HepG2 (cell line): ENCODE measurements around the gene ARL8A. TPM values are rescaled to one million over a fixed set of nuclear protein-coding genes. Genes with fewer than 3 reads are reported as not detected.

ENCODE experiments used
- ATAC-seq: fragments of 200-7000 bp; cut with Tn5 transposase; 3 replicates; pipeline ENCODE4 v1.9.1; 2020; ENCODE audit warnings: mild to moderate bottlenecking, moderate library complexity
- BruUV-seq: library from RNA; stranded (reverse); fragments of 400-500 nt; replicated peaks from 2 replicates; lab custom pipeline; 2021; lab: Mats Ljungman, UMichigan
- CTCF ChIA-PET: fragments of 300-600 bp; formaldehyde crosslinking; extraction: SDS; loops from one replicate; lab custom pipeline; 2021; ENCODE audit warnings: low total read pairs, inconsistent platforms, low intra/inter-chr PET ratio; lab: Yijun Ruan, JAX
- POLR2A ChIA-PET: fragments of 350-600 bp; sonication (Branson Sonifier 250); formaldehyde crosslinking; loops from one replicate; lab custom pipeline; 2020; ENCODE audit warnings: antibody characterized with exemption, inconsistent platforms; lab: Yijun Ruan, JAX
- DNase-seq: peaks from one replicate; pipeline ENCODE4 v3.0.0-alpha.2; 2015; ENCODE audit warnings: low spot score
- FAIRE-seq: peaks from 3 replicates; lab custom pipeline; 2011; peaks lifted over from hg19 to GRCh38; lab: Jason Lieb, UNC
- H2AFZ ChIP-seq: one replicate; pipeline ENCODE4 v1.6.1; 2011; ENCODE audit warnings: low read length, inconsistent platforms
- H3K27ac ChIP-seq: fragments of 300-600 bp; 3 replicates; pipeline ENCODE4 v1.8.0; 2011; ENCODE audit warnings: mixed run types, mild to moderate bottlenecking, mixed read lengths, low read length, inconsistent platforms; ENCODE audit not compliant: insufficient read depth; ENCODE audit errors: extremely low read length
- H3K27me3 ChIP-seq, 2 experiments: fragments of 200-600 bp in 1 of 2; 2 replicates in 1 of 2; 3 replicates in 1 of 2; pipeline versions ENCODE4 v1.6.0 to v1.8.0; 2011; ENCODE audit warnings: low read length in 2 of 2, mild to moderate bottlenecking in 2 of 2, moderate library complexity in 2 of 2, inconsistent platforms in 1 of 2; ENCODE audit not compliant: insufficient read depth in 2 of 2, control insufficient read depth in 1 of 2
- H3K36me3 ChIP-seq, 2 experiments: fragments of 200-600 bp in 1 of 2; replicated peaks in 1 of 2; 2 replicates in 1 of 2; 3 replicates in 1 of 2; pipeline versions ENCODE4 v1.5.1 to v1.8.0; 2011; ENCODE audit warnings: low read length in 2 of 2, inconsistent platforms in 1 of 2; ENCODE audit not compliant: insufficient read depth in 2 of 2, control insufficient read depth in 1 of 2
- H3K4me1 ChIP-seq: 2 replicates; pipeline ENCODE4 v1.5.1; 2012; ENCODE audit warnings: low read length, inconsistent platforms; ENCODE audit not compliant: insufficient read depth
- H3K4me2 ChIP-seq: 2 replicates; pipeline ENCODE4 v1.6.0; 2011; ENCODE audit warnings: low read depth, low read length, inconsistent platforms
- H3K4me3 ChIP-seq, 3 experiments: fragments of 200-600 bp in 1 of 3; sonication (generic), shearing (Covaris generic) in 1 of 3; replicated peaks in 1 of 3; 2 replicates each; pipeline ENCODE4 v1.5.1; 2011 to 2016; ENCODE audit warnings: low read length in 3 of 3, inconsistent platforms in 2 of 3, low read depth in 2 of 3, mild to moderate bottlenecking in 2 of 3, control low read depth in 1 of 3, mixed read lengths in 1 of 3; ENCODE audit not compliant: insufficient read depth in 1 of 3
- H3K79me2 ChIP-seq: one replicate; pipeline ENCODE4 v1.6.1; 2011; ENCODE audit warnings: low read length, inconsistent platforms; ENCODE audit not compliant: insufficient read depth
- H3K9ac ChIP-seq: 2 replicates; pipeline ENCODE4 v1.6.0; 2011; ENCODE audit warnings: mild to moderate bottlenecking, low read depth, low read length, inconsistent platforms; ENCODE audit not compliant: insufficient read depth
- H3K9me3 ChIP-seq: 2 replicates; pipeline ENCODE4 v1.5.1; 2012; ENCODE audit warnings: mild to moderate bottlenecking, low read length
- H4K20me1 ChIP-seq: 2 replicates; pipeline ENCODE4 v1.6.0; 2011; ENCODE audit warnings: inconsistent platforms, mild to moderate bottlenecking, low read length, moderate library complexity; ENCODE audit not compliant: insufficient read depth
- CENPX ChIP-seq: sonication (generic); formaldehyde crosslinking; IDR thresholded peaks from 2 replicates; pipeline ENCODE4 v1.9.0; 2021; ENCODE audit warnings: mild to moderate bottlenecking, missing genetic modification reagents, moderate library complexity
- ERF ChIP-seq: IDR thresholded peaks from 2 replicates; pipeline ENCODE4 v1.6.1; 2018; ENCODE audit warnings: missing biosample characterization, missing genetic modification reagents
- FOSL2 ChIP-seq: sonication (generic); formaldehyde crosslinking; IDR thresholded peaks from 2 replicates; pipeline ENCODE4 v1.4.0; 2020; ENCODE audit warnings: missing genetic modification reagents
- HOMEZ ChIP-seq: IDR thresholded peaks from 2 replicates; pipeline ENCODE4 v1.6.1; 2016; ENCODE audit warnings: low read depth
- KMT2B ChIP-seq: IDR thresholded peaks from 2 replicates; pipeline ENCODE4 v1.6.1; 2016; ENCODE audit warnings: missing genetic modification reagents, missing compliant biosample characterization
- TCF7L2 ChIP-seq: IDR thresholded peaks from 2 replicates; pipeline ENCODE4 v1.6.1; 2011; ENCODE audit warnings: mild to moderate bottlenecking, low read depth, low read length, moderate library complexity
- ZFYVE20 ChIP-seq: sonication (generic); formaldehyde crosslinking; IDR thresholded peaks from 2 replicates; pipeline ENCODE4 v1.8.0; 2023; ENCODE audit warnings: low read depth, mild to moderate bottlenecking, moderate library complexity, missing genetic modification reagents, borderline replicate concordance
- ZIK1 ChIP-seq: sonication (generic); formaldehyde crosslinking; IDR thresholded peaks from 2 replicates; pipeline ENCODE4 v1.5.0; 2020; ENCODE audit warnings: mild to moderate bottlenecking, low read depth, missing genetic modification reagents, borderline replicate concordance
- ZKSCAN1 ChIP-seq: fragments of 150-350 bp; IDR thresholded peaks from 2 replicates; pipeline ENCODE4 v1.6.1; 2014; ENCODE audit warnings: low read length
- ZNF12 ChIP-seq: sonication (generic); formaldehyde crosslinking; IDR thresholded peaks from 2 replicates; pipeline ENCODE4 v1.5.0; 2020; ENCODE audit warnings: missing genetic modification reagents
- ZNF121 ChIP-seq: sonication (generic); formaldehyde crosslinking; IDR thresholded peaks from 2 replicates; pipeline ENCODE4 v1.5.0; 2020; ENCODE audit warnings: mild to moderate bottlenecking, missing genetic modification reagents
- ZNF333 ChIP-seq: sonication (generic); formaldehyde crosslinking; IDR thresholded peaks from 2 replicates; pipeline ENCODE4 v1.4.0; 2020; ENCODE audit warnings: mild to moderate bottlenecking, missing genetic modification reagents, borderline replicate concordance
- ZNF34 ChIP-seq: sonication (generic); formaldehyde crosslinking; IDR thresholded peaks from 2 replicates; pipeline ENCODE4 v1.4.0; 2020; ENCODE audit warnings: mild to moderate bottlenecking, missing genetic modification reagents, borderline replicate concordance
- ZNF710 ChIP-seq: sonication (generic); formaldehyde crosslinking; IDR thresholded peaks from 2 replicates; pipeline ENCODE4 v1.5.0; 2020; ENCODE audit warnings: mild to moderate bottlenecking, missing genetic modification reagents, borderline replicate concordance
- WGBS: methylation state at CpG from one replicate; pipeline ENCODE4 v1.1.6; 2017; ENCODE audit warnings: low lambda C conversion rate; 5-methylcytosine and 5-hydroxymethylcytosine counted together
- in situ Hi-C: cut with HindIII; loops from 2 replicates; pipeline ENCODE4 v1.10.0; 2017; ENCODE audit warnings: low pct_unique_long_range_greater_than_20kb; ENCODE audit not compliant: extremely low pct_ligation_motif_present
- intact Hi-C: fragments of 100-400 bp; cut with micrococcal nuclease; formaldehyde crosslinking; loops from one replicate; pipeline ENCODE4 v1.10.0; 2022; ENCODE audit not compliant: unreplicated experiment
- polyA plus RNA-seq, 8 experiments: library from polyadenylated mRNA; depleted of rRNA in 3 of 8; stranded (reverse) in 7 of 8; unstranded in 1 of 8; fragments of >200 nt; fragmentation: Illumina TruSeq in 4 of 8; extraction: Trizol in 4 of 8; gene quantifications; 2 replicates each; pipeline versions ENCODE4 v1.2.1 to v1.2.3, GENCODE V29; 2011 to 2016; ENCODE audit warnings: low read depth in 4 of 8, missing spikeins in 1 of 8, mixed read lengths in 1 of 8; ENCODE audit not compliant: insufficient read depth in 1 of 8
- total RNA-seq, 5 experiments: library from RNA; depleted of rRNA; stranded (reverse); fragments of >200 nt; fragmentation: Illumina TruSeq; extraction: Trizol; gene quantifications; 2 replicates each; pipeline ENCODE4 v1.2.3, GENCODE V29; 2016; ENCODE audit warnings: low read depth in 1 of 5

Gene ARL8A
- total and polyA plus RNA-seq, 2 of the 13 experiments (the other 11 are each of a cell fraction or from before 2014, with no cell fraction given), result 2.7 to 23.4 TPM

- Histone ChIP-seq H3K9ac (no peak overlapping the region), H4K20me1 (peaks cover 8% of the 10 kb centered on the region; the same call in 1 of the 2 replicates), H3K4me3 (peak overlapping the region; percentile 65 to 80 (median 68)), H3K27me3 (peaks cover 0 to 49% of the 10 kb centered on the region in 2 experiments; a peak in 4 of 5 replicates), H2AFZ (no peak overlapping the region), H3K9me3 (no peaks in the 10 kb centered on the region), H3K79me2 (no peaks in the 10 kb centered on the region), H3K4me2 (peak overlapping the region; percentile 85), H3K27ac (no peak overlapping the region), H3K36me3 (no peaks in the 10 kb centered on the region), H3K4me1 (peaks cover 28% of the 10 kb centered on the region)
- CTCF ChIA-PET, result no interaction called here
- ATAC-seq (no peak), DNase-seq (no peak), FAIRE-seq (no peak)
- in situ Hi-C loops (no loop called here), intact Hi-C loops (no loop called here)
- POLR2A ChIA-PET, result no interaction called here
- 3% methylated on average over 10 of the region's 13 CpGs for WGBS
- TF ChIP-seq ZNF333 (CRISPR knock-in tag), result no peak
- TF ChIP-seq FOSL2 (CRISPR knock-in tag), result no peak
- TF ChIP-seq ZNF121 (CRISPR knock-in tag), result no peak
- TF ChIP-seq ZFYVE20 (CRISPR knock-in tag), result no peak
- no peak for TF ChIP-seq ZNF12 (CRISPR knock-in tag)
- TF ChIP-seq CENPX, result no peak
- TF ChIP-seq ZKSCAN1, result no peak
- BruUV-seq, result no TSS peak
Observed at GRCh38 chr1:202145068-202145743, 669 bp upstream of the ARL8A start.

GRCh38 chr1:202143768-202144401, 652 bp downstream of the ARL8A start:
- no peaks in the 10 kb centered on the region for H3K36me3 ChIP-seq
- in situ Hi-C loops (no loop called here), intact Hi-C loops (no loop called here)
- H3K4me2 ChIP-seq, result peak overlapping the region; percentile 85
- H3K4me1 ChIP-seq, result peaks cover 28% of the 10 kb centered on the region
- ATAC-seq, result peak; percentile 21
- H3K27me3 ChIP-seq, result peaks cover 0 to 43% of the 10 kb centered on the region in 2 experiments; a peak in 4 of 5 replicates
- 0% methylated on average over 6 of the region's 58 CpGs for WGBS
- no peak for DNase-seq
- no peak overlapping the region for H3K27ac ChIP-seq
- ChIA-PET POLR2A (interaction anchor here (1.3 to 2.6 kb wide), 4 partner anchors 46 to 133 kb away, joined by 3 to 11 read pairs (median 6); partner anchors contain the start of gene ELF3), CTCF (no interaction called here)
- peaks cover 8% of the 10 kb centered on the region; the same call in 1 of the 2 replicates for H4K20me1 ChIP-seq
- H3K9me3 ChIP-seq, result no peaks in the 10 kb centered on the region
- H3K79me2 ChIP-seq, result no peaks in the 10 kb centered on the region
- H2AFZ ChIP-seq, result no peak overlapping the region
- no peak for FAIRE-seq
- peak overlapping the region; percentile 58; the same call in 1 of the 2 replicates for H3K9ac ChIP-seq
- H3K4me3 ChIP-seq, result peak overlapping the region; percentile 65 to 80 (median 68)
- no TSS peak for BruUV-seq
- TF ChIP-seq HOMEZ (CRISPR knock-in tag) (no peak), ZNF34 (CRISPR knock-in tag) (no peak), KMT2B (CRISPR knock-in tag) (no peak), ZIK1 (CRISPR knock-in tag) (no peak), TCF7L2 (no peak), ZNF710 (CRISPR knock-in tag) (0 out of 2 replicates have a peak, but pooled peaks have one; percentile 35), ERF (no peak)
